Spleen (tissue), 7 donors: ENCODE results near the gene HRK.
A peak's percentile ranks its signal among the peaks of the same experiment; 100 is the strongest.

Experiments used
- POLR2A ChIP-seq, 3 donors: fragments of 450-650 bp; IDR thresholded peaks; one replicate each; pipeline ENCODE4 v1.5.1; 2017; ENCODE audit warnings: antibody characterized with exemption in 3 of 3, mild to moderate bottlenecking in 1 of 3
- POLR2AphosphoS5 ChIP-seq, 3 donors: sonication (generic); formaldehyde crosslinking; IDR thresholded peaks; one replicate each; pipeline ENCODE4 v1.5.1; 2017; ENCODE audit warnings: antibody characterized with exemption in 3 of 3
- TF ChIP-seq, protein P1 (sequence below), 11 experiments: fragments of 200-600 bp in 7 of 11; fragments of 450-650 bp in 4 of 11; sonication (generic) in 4 of 11; IDR thresholded peaks in 8 of 11; conservative IDR thresholded peaks in 3 of 11; 1 replicate in 7 of 11; 2 replicates in 4 of 11; pipeline versions ENCODE4 v1.4.0 to v1.8.0; 2016 to 2021; ENCODE audit warnings: antibody characterized with exemption in 11 of 11, inconsistent platforms in 4 of 11, mild to moderate bottlenecking in 1 of 11
- donor health status: DM: no; HTN: no; CAD: no; lungs with moderate emphysema.
- donor health status: DM: no; HTN: no; CAD: no.
- donor health status: DM: no; HTN: no; CAD: no.

DNA sequence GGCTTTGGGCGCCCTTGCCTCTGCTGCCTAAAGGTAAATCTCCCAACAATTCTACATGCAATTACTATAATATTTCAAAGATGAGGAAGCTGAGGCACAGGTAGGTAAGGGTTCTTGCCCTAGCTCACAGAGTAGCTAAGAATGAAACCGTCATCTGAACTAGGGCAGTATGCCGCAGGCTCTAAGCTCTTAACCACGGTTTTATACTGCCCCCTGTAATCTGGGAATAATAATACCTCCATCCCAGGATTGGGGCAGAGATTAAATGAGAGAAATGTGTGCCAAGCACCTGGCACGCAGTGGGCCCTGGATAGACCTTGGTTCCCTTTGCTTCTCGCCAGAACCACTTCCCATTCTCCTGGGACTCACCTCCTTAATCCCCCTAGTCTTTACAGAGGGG, 1.5 kb upstream of the HRK start:
- no peak for TF ChIP-seq POLR2A (IDR thresholded peaks at IDR 0.05)
- no peak for TF ChIP-seq POLR2AphosphoS5 (IDR thresholded peaks at IDR 0.05)
- TF ChIP-seq, protein P1, sequence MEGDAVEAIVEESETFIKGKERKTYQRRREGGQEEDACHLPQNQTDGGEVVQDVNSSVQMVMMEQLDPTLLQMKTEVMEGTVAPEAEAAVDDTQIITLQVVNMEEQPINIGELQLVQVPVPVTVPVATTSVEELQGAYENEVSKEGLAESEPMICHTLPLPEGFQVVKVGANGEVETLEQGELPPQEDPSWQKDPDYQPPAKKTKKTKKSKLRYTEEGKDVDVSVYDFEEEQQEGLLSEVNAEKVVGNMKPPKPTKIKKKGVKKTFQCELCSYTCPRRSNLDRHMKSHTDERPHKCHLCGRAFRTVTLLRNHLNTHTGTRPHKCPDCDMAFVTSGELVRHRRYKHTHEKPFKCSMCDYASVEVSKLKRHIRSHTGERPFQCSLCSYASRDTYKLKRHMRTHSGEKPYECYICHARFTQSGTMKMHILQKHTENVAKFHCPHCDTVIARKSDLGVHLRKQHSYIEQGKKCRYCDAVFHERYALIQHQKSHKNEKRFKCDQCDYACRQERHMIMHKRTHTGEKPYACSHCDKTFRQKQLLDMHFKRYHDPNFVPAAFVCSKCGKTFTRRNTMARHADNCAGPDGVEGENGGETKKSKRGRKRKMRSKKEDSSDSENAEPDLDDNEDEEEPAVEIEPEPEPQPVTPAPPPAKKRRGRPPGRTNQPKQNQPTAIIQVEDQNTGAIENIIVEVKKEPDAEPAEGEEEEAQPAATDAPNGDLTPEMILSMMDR (IDR thresholded peaks at IDR 0.05 in 8 of 11, conservative IDR thresholded peaks at IDR 0.05 in 3 of 11), result peak in 3 of 11 experiments; percentile 11 to 18 (median 14)
